ENCODE data around the gene ARSD. TPM values are rescaled to one million over a fixed set of nuclear protein-coding genes. Genes with fewer than 3 reads are reported as not detected.

The ARSD gene
- total RNA-seq, 2 donors from 2014 or later, result 44.2 to 75.9 TPM

- Histone ChIP-seq H3K9me3 (no peaks in the 10 kb centered on the region), H3K4me3 (no peak overlapping the region), H3K27me3 (no peaks in the 10 kb centered on the region), H3K4me1 (no peaks in the 10 kb centered on the region), H3K9ac (ENCODE audit: low read depth in 2 of 2, low read length in 2 of 2) (no peak overlapping the region), H3K27ac (no peak overlapping the region), H3K36me3 (no peaks in the 10 kb centered on the region)
- TF ChIP-seq, protein P1, sequence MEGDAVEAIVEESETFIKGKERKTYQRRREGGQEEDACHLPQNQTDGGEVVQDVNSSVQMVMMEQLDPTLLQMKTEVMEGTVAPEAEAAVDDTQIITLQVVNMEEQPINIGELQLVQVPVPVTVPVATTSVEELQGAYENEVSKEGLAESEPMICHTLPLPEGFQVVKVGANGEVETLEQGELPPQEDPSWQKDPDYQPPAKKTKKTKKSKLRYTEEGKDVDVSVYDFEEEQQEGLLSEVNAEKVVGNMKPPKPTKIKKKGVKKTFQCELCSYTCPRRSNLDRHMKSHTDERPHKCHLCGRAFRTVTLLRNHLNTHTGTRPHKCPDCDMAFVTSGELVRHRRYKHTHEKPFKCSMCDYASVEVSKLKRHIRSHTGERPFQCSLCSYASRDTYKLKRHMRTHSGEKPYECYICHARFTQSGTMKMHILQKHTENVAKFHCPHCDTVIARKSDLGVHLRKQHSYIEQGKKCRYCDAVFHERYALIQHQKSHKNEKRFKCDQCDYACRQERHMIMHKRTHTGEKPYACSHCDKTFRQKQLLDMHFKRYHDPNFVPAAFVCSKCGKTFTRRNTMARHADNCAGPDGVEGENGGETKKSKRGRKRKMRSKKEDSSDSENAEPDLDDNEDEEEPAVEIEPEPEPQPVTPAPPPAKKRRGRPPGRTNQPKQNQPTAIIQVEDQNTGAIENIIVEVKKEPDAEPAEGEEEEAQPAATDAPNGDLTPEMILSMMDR (IDR thresholded peaks at IDR 0.05), result no peak
- no peak for DNase-seq
- intact Hi-C loops (cut with DNase I), result loop anchor here (10.0 kb wide), 2 partner anchors 164 to 764 kb away; no protein-coding TSS in a partner anchor
These were observed 58.5 kb downstream of the ARSD start for GRCh38 chrX:2870650-2871049.

DNA sequence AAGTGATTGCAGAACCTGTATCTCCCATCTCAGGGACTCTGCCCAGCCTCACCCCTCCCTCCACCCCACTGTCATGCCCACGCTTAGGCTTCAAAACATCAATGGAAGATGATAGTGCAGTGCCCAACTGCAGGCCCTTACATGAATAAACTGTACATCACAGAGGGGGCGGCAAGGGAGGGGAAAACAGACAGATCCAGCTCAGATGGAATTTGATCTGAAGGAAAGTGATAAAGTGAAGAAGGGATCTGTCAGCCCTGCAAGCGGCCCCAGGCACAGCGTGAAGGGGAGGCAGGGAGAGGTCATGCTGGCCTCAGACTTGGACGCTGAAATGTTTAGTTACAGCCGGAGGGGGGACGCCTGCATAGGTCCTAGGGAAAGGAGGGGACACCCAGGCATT is 61.9 kb downstream of the ARSD start:
- DNase-seq, result peak; percentile 9
- Histone ChIP-seq H3K9me3 (no peaks in the 10 kb centered on the region), H3K27ac (no peak overlapping the region), H3K9ac (ENCODE audit: low read depth in 2 of 2, low read length in 2 of 2) (no peak overlapping the region), H3K4me1 (no peaks in the 10 kb centered on the region), H3K4me3 (no peak overlapping the region), H3K36me3 (no peaks in the 10 kb centered on the region), H3K27me3 (no peaks in the 10 kb centered on the region)
- TF ChIP-seq, protein P1 (IDR thresholded peaks at IDR 0.05), result no peak
- intact Hi-C loops (cut with DNase I), result no loop called here

DNA sequence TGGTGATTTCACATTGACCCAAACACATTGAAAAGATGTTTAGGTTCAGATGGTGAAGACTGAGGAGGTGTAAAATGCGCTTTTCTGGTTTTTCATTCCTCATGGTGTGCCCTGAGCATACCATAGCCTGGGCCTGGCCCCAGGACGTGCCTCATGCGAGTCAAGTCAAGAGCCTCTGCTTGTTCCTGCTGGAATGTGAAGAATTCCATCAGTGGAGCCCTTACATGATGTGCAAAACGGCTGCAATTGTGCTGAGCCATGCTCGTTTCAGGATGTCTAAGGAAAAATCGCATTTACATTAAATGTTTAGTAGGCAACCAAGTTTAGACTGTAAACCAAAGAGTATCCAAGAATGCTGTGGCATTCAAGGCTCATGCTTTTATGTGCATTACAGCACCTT is 65.5 kb downstream of the ARSD start:
- H3K9me3 ChIP-seq, result no peaks in the 10 kb centered on the region
- H3K4me1 ChIP-seq, result no peaks in the 10 kb centered on the region
- TF ChIP-seq, protein P1 (IDR thresholded peaks at IDR 0.05), result no peak
- no peak overlapping the region for H3K27ac ChIP-seq
- no peaks in the 10 kb centered on the region for H3K36me3 ChIP-seq
- no peak overlapping the region for H3K4me3 ChIP-seq
- intact Hi-C loops (cut with DNase I), result no loop called here
- no peaks in the 10 kb centered on the region for H3K27me3 ChIP-seq
- DNase-seq, result no peak
- H3K9ac ChIP-seq (ENCODE audit: low read depth in 2 of 2, low read length in 2 of 2), result no peak overlapping the region

DNA sequence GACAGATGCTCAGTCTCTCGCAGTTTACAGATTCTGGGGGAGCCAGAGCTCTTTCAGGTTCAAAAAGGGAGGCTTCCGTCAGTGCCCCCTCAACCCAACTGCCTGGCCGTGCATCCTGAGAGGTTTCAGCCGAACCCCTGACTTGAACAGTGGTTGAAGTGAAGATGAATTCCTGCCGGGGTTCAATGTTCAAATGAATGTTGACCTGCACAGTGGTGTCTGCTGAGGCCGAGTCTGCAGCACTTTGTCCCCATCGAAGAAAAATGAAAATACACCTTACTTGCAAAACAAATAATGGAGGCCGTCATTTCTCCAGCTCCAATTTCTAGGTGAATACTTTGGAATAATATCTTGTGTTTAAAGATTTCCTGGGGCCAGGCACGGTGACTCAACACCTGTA is 66.7 kb downstream of the ARSD start:
- no peak overlapping the region for H3K27ac ChIP-seq
- no peak overlapping the region for H3K4me3 ChIP-seq
- no peaks in the 10 kb centered on the region for H3K27me3 ChIP-seq
- H3K36me3 ChIP-seq, result no peaks in the 10 kb centered on the region
- no peaks in the 10 kb centered on the region for H3K4me1 ChIP-seq
- TF ChIP-seq, protein P1 (IDR thresholded peaks at IDR 0.05), result no peak
- intact Hi-C loops (cut with DNase I), result no loop called here
- H3K9ac ChIP-seq (ENCODE audit: low read depth in 2 of 2, low read length in 2 of 2), result no peak overlapping the region
- DNase-seq, result no peak
- no peaks in the 10 kb centered on the region for H3K9me3 ChIP-seq

- intact Hi-C loops (cut with DNase I), result no loop called here
- Histone ChIP-seq H3K9me3 (no peaks in the 10 kb centered on the region), H3K27ac (no peak overlapping the region), H3K9ac (ENCODE audit: low read depth in 2 of 2, low read length in 2 of 2) (no peak overlapping the region), H3K4me3 (no peak overlapping the region), H3K27me3 (no peaks in the 10 kb centered on the region), H3K4me1 (no peaks in the 10 kb centered on the region), H3K36me3 (no peaks in the 10 kb centered on the region)
- TF ChIP-seq, protein P1 (IDR thresholded peaks at IDR 0.05), result no peak
- no peak for DNase-seq
These were observed 69.8 kb downstream of the ARSD start for GRCh38 chrX:2859197-2859797.

All from colonic mucosa (tissue), 4 donors.